Measurements from ENCODE around the gene ITIH1.
"Not testable (repeated sequence)": the region's sequence is repeated elsewhere in the genome, so short reads cannot be mapped to it uniquely, and the experiment has no call there.

ITIH1 gene

DNA sequence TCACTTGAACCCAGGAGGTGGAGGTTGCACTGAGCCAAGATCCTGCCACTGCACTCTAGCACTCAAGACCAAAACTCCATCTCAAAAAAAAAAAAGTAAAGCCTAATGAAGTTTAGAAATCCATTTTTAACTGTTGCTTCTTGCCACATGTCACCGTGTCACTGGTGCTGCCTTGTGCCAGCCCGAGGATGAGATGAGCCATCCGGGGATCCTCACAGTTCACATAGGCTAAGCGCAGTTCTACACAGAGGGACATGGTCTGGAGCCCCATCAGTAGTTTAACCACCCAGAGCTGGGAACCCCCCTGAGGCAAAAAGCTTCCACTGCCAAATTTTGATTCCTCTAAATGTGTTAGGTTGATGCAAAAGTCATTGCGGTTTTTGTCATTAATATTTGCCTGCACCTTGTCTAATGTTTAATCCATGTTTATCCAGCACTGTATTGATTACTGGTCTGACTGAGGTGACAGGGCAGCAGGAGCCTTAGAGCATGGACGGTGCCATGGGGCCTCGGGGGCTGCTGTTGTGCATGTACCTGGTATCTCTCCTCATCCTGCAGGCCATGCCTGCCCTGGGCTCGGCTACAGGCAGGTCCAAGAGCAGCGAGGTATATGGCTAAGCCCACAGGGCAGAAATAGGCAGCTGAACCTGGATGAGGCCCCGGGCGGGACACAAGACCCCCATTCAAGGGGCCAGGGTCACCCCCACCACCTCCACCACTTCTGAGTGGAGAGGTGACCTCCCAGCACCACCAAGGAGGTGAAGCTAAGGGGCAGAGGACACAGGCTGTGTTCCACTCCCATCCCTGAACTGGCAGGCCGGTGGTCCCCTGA, at the start of gene ITIH1:
TSS of gene ITIH1 (plus strand) at position 473 of the 832 bp plus-strand sequence. CDS start at position 490, 17 bp downstream.
- DNase-seq, result no peak

GRCh38 chr3:52728753-52729152, 48.6 kb upstream of the ITIH1 start:
- not testable (repeated sequence) for DNase-seq

DNA sequence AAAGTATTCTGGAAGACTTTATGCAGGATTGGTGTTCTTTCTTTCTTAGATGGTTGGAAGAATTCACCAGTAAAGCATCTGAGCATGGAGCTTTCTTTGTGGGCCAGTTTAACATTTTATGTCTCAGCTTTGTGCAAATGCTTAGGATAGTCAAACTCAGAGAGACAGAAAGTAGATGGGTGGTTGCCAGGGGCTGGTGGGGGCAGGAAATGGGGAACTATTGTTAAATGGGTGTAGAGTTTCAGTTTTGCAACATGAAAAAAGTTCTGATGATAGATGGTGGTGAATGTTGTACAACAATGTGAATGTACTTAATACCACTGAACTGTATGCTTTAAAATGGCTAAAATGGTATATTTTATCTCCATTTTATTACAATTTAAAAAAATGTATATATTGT, 46.7 kb upstream of the ITIH1 start:
- DNase-seq, result no peak

DNA sequence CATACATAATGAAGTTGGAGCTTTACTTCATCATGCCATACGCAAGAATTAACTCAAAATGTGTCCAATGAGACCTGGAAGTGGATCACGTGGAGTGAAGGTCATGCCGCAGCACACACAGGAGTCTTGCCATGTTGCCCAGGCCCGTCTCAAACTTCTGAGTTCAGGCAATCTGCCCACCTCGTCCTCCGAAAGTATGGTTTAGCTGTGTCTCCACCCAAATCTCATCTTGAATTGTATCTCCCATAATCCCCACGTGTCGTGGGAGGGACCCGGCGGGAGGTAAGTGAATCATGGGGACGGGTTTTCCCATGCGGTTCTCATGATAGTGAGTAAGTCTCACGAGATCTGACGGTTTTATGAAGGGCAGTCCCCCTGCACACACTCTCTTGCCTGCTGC, 45.8 kb upstream of the ITIH1 start:
- no peak for DNase-seq

GRCh38 chr3:52733256-52733891, 44.0 kb upstream of the ITIH1 start:
- DNase-seq, result no peak

- DNase-seq, result no peak
Measured at GRCh38 chr3:52739730-52740129, 37.7 kb upstream of the ITIH1 start.

DNA sequence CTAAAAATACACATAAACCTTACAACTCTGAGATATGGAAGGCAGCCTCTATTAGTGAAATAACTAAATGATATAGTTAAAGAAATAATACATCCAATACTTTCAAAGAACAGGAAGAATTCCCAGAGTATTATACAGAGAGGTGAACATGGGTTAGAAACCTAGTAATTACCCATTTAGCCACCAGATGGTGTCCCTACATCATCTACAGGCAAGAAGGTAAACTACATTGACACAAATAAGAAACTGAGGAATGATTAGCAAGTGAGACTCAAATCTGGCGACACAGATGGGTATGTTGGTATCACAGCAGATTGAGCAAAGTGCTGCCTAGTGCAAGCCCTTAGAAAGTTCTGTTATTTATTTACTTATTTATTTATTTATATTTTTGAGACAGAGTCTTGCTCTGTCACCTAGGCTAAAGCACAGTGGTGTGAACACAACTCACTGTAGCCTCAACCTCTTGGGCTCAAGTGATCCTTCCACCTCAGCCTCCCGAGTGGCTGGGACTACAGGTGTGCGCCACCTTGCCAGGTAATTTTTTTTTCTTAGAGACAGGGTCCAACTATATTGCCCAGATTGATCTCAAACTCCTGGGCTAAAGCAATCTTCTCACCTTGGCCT, 34.9 kb upstream of the ITIH1 start:
- DNase-seq, result peak; percentile 31

DNA sequence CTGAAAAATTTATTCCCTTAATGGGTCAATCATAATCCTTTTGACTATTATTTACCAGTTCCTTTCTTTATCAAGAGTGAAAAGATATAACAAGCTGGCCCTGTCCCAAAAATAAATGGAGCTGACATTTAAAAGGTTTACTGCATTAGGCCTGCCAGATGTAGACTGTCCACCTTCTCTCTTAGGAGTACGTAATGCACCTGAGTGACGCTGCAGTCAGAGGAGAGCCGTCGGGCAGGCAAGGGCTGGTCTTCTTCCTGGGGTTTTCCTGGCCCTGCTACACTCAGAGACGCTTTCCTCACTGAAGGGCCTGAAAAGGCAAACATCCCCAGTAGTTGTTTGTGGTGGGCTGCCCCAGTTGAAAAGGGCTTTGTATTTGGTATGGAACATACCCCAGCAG, 34.2 kb upstream of the ITIH1 start:
- no peak for DNase-seq

DNA sequence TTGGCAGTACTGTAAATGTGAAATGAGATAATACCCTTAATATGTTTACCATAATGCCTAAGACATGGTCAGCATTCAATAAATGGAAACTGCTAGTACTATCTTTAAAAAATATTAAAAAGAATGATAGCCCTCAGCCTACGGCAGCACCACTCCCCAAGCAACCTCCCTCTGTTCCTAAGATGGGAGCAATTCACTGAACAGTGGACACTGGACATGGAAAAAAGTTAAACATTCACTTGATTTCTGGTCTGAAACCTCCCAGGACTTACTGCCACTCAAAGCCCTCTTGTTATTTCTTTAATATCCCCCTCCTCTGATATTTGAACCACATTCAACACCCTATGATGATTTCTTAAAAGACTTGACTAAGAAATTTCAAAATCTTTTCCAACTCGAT, 33.7 kb upstream of the ITIH1 start:
- DNase-seq, result no peak

DNA sequence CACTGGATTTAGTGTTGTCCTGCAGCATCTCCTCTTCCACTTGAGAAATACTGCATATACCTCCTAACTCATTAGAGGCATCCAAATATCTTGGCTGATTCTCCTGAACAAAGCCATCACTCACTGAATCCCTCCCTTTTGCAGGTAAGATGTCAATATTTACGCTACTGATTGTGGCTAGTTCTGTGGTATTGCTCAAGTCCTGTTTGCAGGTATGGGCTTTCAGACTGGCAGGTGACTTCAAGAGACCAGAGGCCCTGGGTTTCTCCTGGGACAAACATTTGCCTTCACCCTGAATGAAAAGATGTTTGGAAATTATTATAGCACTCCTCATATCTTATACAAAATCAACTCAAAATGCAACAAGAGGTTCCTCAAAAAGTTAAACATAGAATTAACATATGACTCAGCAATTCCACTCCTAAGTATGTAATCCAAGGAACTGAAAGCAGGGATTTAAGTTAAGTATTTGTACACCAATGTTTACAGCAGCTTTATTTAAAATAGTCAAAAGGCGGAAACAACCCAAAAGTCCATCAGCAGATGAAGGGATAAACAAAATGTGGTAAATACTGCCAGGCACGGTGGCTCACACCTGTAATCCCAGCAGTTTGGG, 25.2 kb upstream of the ITIH1 start:
- DNase-seq, result no peak

- DNase-seq, result no peak
Measured at GRCh38 chr3:52754373-52754772, 23.0 kb upstream of the ITIH1 start.

DNA sequence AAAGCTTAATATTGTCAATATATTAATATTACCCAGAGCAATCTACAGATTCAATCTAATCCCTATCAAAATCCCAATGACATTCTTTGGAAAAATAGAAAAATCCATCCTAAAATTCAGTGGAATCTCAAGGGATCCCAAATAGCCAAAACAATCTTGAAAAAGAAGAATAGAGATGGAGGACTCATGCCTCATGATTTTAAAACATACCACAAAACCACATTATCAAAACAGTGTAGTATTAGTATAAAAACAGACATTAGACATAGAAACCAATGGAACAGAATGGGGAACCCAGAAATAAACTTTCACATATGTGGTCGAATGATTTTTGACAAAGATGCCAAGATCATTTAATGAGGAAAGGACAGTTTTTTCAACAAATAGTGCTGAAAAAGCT, 21.3 kb upstream of the ITIH1 start:
- no peak for DNase-seq

- no peak for DNase-seq
Measured at GRCh38 chr3:52763466-52763865, 13.9 kb upstream of the ITIH1 start.

GRCh38 chr3:52769786-52770455, 7.5 kb upstream of the ITIH1 start:
- DNase-seq, result peak; percentile 33

GRCh38 chr3:52770496-52771333, 6.7 kb upstream of the ITIH1 start, which contains the start of gene NEK4:
NEK4 (minus strand) TSS chr3:52770940; CDS start chr3:52770746, 194 bp downstream.
- peak; percentile 96 for DNase-seq

DNA sequence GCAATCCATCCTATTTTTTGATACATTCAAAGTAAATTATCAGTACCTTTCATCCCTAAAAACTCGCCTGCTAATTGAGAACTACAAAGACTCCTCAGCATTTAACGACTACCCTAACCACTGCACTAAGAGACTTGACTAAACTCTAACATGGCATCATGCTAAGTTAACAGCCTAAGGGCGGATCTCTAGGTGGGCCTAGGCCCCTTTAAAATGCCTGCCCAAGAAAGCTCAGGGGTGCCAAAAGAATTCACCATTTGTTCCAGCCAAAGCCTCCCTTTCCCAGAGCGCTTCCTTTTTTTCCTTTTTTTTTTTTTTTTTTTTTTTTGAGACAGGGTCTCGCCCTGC, 6.1 kb upstream of the ITIH1 start:
- no peak for DNase-seq

DNA sequence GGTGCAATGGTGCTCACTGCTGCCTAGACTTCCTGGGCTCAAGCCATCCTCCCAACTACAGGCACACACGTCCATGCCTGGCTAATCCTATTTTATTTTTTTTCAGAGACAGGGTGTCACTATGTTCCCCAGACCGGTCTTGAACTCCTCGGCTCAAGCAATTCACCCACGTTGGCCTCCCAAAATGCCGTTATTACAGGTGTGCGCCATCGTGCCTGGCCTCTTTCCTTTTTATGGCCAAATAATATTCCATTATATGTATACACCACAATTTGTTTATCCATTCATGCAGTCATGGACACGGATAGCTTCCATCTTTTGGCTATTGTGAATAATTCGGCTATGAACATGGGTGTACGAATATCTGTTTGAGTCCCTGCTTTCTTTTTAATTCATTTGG, 5.7 kb upstream of the ITIH1 start:
- peak; percentile 10 for DNase-seq

- no peak for DNase-seq
Measured at GRCh38 chr3:52773361-52774065, 3.9 kb upstream of the ITIH1 start.

- DNase-seq, result no peak
Measured at GRCh38 chr3:52774066-52774713, 3.2 kb upstream of the ITIH1 start.

GRCh38 chr3:52774901-52775864, 2.2 kb upstream of the ITIH1 start:
- no peak for DNase-seq
